NCI-H2196 (cell line): Measurements from ENCODE around the gene MCM10.

Experiments used
- DNase-seq: peaks from one replicate; lab custom pipeline; 2025; ENCODE audit not compliant: unreplicated experiment; lab: John Stamatoyannopoulos, UW

MCM10 gene

GRCh38 chr10:13256627-13257026 lies 95.3 kb downstream of the MCM10 start:
- DNase-seq, result no peak

GRCh38 chr10:13257621-13258140 lies 96.3 kb downstream of the MCM10 start:
- DNase-seq, result no peak
